Suprapubic skin (tissue), 4 donors: Measurements from ENCODE around the gene ZIC5.

Source experiments
- EP300 ChIP-seq: sonication (generic); formaldehyde crosslinking; IDR thresholded peaks from one replicate; pipeline ENCODE4 v1.6.1; 2017; ENCODE audit warnings: antibody characterized with exemption
- POLR2AphosphoS5 ChIP-seq, 3 donors: sonication (generic); formaldehyde crosslinking; IDR thresholded peaks; one replicate each; pipeline ENCODE4 v1.6.1; 2017; ENCODE audit warnings: antibody characterized with exemption in 3 of 3

DNA sequence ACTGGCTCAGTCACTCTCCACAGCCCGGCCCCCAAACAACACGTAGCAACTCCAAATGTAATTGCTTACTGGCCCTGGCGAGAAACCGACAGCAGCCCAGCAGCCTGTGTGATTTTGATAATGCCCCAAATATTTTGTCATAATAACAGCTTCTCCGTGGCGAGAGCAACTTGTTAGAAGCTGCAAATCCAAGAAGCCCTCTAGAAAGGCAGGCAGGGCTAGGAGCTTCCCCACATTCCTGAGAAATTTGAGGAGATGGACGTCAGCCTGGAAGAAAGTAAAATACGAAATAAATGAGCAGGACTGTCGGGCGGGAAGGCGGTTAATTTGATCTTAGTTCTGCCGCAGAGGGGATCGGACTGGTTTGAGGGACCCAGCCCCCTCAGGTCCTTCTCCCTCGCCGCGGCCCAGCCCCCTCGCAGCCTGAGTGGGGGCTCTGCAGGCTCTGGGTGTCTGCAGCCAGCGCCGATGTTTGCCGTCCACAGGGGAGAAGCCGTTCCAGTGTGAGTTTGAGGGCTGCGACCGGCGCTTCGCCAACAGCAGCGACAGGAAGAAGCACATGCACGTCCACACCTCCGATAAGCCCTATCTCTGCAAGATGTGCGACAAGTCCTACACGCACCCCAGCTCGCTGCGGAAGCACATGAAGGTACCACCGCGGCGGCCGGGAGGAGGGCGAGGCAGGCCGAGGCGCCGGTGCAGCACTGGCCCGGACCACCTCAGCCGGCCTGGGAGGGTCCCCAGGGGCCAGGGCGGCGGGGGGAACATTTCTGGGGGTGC, 13.1 kb upstream of the ZIC5 start:
- no peak for TF ChIP-seq EP300
- TF ChIP-seq POLR2AphosphoS5 (IDR thresholded peaks at IDR 0.05) = no peak
